G401 (cell line): ENCODE measurements around the gene NCAN. TPM values are rescaled to one million over a fixed set of nuclear protein-coding genes. Genes with fewer than 3 reads are reported as not detected.
"Not testable (repeated sequence)": the region's sequence is repeated elsewhere in the genome, so short reads cannot be mapped to it uniquely, and the experiment has no call there.

ENCODE experiments used
- DNase-seq: peaks from one replicate; pipeline ENCODE4 v3.0.0-alpha.2; 2015; ENCODE audit warnings: low spot score
- in situ Hi-C: cut with HindIII; loops from 2 replicates; pipeline ENCODE4 v1.10.0; 2016; ENCODE audit warnings: low sequenced_read_pairs, mixed read lengths
- total RNA-seq: library from RNA; depleted of rRNA; stranded (reverse); fragments of >200 nt; shearing (Covaris generic); gene quantifications from 2 replicates; pipeline ENCODE4 v1.2.3, GENCODE V29; 2014

NCAN gene
- total RNA-seq, 1 experiment from 2014 or later: 0.37 TPM

- not testable (repeated sequence) for DNase-seq
- in situ Hi-C loops: loop anchor here (10.0 kb wide), 1 partner anchor 59 kb away; the partner anchor contains the start of genes BORCS8 and RFXANK
Measured at GRCh38 chr19:19253409-19253808, 41.7 kb downstream of the NCAN start.

- no peak for DNase-seq
- in situ Hi-C loops: loop anchor here (10.0 kb wide), 1 partner anchor 62 kb away; the partner anchor contains the start of genes BORCS8 and RFXANK
Measured at GRCh38 chr19:19256072-19256969, 44.6 kb downstream of the NCAN start.

DNA sequence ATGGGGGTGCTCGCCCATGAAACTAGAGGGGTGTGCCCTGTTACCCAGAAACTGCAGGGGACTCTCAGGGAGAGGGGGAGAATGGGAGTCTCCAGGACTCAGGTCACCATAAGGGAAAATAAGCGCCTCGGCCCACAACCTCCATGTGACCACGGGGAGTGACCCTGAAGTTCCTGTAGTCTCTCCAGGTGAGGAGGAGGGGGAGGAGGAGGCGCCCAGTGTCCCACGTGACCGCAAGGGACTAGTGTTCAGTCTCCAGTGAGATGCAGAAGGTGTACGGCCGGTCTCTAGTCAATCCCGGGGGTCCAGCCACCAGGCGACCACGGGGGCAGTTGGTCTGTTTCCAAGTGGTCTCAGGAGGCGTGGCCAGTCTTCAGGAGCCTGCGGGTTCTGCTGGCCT, 45.4 kb downstream of the NCAN start:
- DNase-seq: no peak
- in situ Hi-C loops: loop anchor here (10.0 kb wide), 1 partner anchor 62 kb away; the partner anchor contains the start of genes BORCS8 and RFXANK

DNA sequence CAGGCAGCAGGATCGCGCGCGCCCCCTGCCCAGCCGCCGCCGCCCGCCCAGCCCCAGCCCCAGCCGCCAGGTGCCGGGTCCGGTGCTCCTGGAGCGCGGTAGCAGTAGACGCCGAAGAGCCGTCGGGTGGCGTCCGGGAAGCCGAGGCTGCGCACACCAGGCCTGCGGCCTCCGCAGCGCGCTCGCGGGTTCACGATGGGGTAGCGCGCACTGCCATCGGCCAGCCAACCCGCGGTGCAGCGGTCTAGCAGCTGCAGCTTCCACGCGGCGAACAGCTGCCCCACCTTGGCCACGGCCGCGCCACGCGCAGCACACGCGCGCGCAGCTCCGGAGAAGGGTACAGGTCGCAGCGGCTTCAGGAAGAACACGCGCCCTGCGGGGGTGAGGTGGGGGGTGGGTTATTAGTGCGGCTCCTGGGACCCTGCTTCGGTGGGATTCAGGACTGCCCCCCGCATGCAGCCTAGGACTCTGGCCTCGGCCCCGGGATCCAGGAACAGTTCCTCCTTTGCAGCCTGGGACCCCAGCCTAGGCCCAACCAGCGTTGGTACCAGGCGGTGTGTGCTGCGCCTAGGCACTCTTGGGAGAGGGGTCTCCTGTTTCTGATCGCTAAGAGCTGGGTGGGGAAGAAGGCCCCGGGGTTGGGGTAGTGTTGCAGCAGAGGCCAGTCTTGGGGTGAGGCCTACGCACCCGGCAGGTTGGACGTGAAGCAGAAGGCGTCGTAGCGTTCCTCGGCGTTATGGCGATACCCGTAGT, 46.3 kb downstream of the NCAN start:
- in situ Hi-C loops: loop anchor here (10.0 kb wide), 1 partner anchor 63 kb away; the partner anchor contains the start of genes BORCS8 and RFXANK
- no peak for DNase-seq

DNA sequence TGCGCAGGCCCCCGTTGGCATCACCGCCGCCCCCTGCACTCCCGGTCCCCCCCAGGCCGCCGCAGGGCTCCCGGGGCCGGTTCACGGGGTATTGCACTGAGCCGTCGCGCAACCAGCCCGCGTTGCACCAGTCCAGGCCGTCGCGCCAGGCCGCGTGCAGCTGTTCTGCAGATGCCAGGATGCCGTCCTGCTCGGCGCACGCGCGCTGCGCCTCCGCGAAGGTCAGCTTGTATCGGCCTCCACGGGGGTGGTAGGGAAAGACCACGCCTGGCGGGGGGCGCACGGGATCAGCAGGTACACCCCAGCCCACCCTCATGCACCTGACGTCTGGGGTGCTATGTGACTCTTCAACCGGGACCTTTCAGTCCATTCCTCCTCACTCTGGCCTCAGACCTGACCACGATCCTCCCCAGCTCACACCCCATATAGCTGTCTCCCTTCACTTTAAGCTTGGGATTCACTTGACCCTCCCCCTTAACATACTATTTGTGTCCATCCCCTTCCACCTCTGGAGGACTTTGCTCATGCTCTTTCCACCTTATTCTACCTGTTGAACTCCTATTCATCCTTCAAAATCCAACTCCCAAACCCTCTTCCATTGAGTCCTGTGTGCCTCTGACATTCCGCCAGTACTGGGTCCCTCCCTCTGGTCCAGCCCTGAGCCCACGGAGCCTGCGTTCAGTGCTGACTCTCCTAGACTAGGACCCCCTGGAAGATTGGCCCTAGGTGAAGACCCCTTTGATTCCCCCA, 47.0 kb downstream of the NCAN start:
- no peak for DNase-seq
- in situ Hi-C loops: loop anchor here (10.0 kb wide), 1 partner anchor 64 kb away; the partner anchor contains the start of genes BORCS8 and RFXANK

DNA sequence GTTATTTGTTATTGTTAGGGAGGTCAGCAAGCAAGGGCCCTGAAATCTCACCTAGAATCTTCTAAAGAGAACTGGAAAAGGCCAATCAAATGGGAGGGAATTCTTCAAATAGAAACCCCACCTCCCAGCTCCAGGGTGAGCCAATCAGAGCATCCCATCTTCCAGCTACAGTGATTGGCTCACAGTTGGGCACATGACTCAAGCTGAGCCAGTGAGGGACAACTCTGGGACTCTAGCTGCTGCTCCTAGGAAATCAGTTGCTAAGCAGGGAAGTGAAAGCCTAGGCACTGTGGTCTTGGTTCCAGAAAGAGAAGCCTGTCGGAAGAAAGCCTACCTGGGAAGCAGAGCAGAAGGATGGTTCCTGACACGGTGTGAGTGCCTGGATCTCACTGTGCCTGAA, 48.0 kb downstream of the NCAN start:
- peak; percentile 60 for DNase-seq
- in situ Hi-C loops: loop anchor here (10.0 kb wide), 1 partner anchor 65 kb away; the partner anchor contains the start of genes BORCS8 and RFXANK

DNA sequence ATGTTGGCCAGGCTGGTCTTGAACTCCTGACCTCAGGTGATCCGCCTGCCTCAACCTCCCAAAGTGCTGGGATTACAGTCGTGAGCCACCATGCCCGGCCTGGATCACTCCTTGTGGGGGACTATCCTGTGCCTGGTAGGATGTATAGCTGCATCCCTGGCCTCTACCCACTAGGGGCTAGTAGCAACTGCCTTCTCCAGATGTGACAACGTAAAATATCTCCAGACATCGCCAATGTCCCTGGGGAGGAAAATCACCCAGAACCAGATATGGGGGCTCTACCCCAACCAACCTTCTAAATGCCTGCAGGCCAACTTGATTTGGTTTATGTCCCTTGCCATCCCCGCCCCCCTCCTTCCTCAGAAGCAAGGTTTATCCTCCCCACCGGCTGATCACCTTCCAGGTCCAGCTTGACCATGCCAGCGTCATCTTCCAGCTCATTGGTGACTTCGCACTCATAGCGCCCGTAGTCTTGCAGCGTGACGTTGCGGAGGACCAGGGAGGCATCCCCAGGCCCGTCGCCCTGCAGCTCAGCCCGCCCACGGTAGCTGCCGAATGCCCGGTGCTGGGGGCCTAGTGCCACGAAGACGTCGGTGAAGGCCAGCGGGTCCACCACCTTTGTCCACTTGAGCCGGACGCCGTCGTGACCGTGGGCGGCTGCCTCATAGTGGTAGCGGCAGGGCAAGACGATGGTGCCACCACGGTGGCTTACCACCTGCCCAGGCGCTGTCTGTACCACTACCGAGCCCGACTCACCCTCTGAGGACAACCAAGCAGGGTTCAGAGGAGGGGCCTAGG, 48.9 kb downstream of the NCAN start:
- in situ Hi-C loops: no loop called here
- DNase-seq: no peak

- in situ Hi-C loops: no loop called here
- peak; percentile 44 for DNase-seq
Measured at GRCh38 chr19:19261350-19262189, 49.8 kb downstream of the NCAN start.

GRCh38 chr19:19262190-19263057, 50.7 kb downstream of the NCAN start:
- no peak for DNase-seq
- in situ Hi-C loops: no loop called here

DNA sequence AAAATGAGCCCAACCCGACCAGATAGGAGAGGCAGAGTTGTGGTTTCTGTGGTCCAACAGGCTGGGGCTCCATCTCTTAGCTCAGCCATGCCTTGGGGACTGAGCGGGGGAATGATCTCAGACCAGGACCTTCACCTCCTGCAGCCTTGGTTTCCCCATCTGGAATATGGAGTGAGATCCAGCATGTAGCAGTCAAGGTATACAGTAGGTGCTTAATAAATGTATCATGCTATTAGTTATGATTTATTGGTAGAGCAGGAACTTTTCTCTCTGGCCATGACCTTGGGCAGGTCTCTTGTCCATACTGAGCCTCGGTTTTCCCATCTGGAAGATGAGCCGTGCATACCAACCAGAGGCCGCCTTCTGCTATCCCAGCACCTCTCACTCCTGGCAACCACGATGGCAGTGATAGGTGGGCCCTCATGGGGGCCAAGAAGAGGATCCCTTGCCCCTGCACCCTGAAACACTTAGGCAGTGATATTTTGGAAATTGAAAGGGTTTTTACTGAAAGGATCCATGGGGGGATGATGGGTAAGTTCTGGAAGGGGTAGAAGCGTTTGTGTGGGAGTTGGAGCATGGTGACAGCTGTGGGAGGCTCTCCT, 52.2 kb downstream of the NCAN start:
- in situ Hi-C loops: no loop called here
- no peak for DNase-seq

- in situ Hi-C loops: no loop called here
- no peak for DNase-seq
Measured at GRCh38 chr19:19267305-19267704, 55.5 kb downstream of the NCAN start.

DNA sequence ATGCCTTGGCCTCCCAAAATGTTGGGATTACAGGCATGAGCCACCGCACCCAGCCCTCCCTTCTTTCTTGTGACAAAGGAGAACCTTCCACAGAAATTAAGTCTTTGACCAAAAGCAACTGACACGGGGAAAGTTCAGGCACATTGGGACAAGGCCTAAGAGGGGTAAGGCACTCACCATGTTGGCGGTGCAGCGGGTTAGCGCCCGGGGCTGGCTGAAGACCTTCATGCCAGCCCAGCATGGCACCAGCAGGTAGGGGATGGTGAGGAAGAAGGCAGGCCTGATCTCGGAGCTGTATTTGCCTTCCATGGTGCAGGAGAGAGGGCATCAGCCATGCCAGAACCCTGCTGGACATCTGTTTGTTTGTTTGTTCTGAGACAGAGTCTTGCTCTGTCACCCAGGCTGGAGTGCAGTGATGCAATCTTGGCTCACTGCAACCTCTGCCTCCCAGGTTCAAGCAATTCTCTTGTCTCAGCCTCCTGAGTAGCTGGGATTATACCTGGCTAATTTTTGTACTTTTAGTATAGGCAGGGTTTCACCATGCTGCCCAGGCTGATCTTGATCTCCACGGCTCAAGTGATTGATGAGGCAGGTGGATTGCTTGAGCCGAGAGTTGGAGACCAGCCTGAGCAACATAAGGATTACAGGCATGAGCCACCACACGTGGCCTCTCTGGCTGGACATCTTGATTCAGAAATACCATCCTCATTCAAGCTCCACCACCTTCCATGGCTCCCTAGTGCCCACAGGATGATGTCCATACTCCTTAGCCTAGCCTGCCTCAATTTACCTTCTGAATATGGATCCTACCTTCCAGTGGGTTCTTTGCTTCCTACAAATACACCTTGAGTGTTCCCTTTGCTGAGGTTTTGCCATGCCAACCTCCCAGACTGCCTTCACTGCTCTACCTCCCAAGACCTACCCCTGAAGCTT, 57.0 kb downstream of the NCAN start:
- in situ Hi-C loops: no loop called here
- DNase-seq: no peak

DNA sequence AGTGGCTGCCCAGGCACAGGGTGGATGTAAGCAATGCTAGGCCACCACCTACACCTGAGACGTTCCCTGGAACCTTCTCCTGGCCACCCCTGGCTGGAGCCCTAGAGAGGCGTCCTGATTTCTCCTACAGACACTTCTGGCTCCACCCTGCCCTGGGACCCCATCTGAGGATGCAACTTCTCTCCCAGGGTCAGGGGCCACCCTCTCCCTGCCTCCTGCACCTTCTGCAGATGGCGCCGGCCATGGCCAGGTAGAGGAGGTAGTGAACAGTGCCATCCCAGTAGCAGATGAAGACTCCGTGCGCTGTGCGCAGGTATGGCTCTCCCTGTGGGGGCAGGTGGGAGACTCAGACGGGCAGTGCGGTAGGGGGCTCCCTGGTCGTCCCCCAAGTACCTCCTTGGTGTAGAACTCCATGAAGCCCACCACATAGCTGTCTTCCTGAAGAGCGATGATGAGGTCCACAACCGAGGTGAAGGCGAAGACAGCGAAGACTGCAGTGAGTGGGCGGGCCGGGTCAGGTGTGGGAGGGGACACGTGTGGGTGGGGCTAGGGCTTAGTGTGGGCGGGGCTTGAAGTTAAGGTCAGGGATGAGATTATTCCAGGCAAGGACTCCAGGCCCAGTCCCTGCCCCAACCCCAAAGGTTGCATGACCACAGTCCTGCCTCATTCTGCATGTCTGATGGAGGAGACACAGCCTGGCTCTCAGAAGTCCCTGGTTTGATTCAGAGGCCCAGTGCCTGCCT, 58.4 kb downstream of the NCAN start:
- DNase-seq: no peak
- in situ Hi-C loops: no loop called here

GRCh38 chr19:19270749-19271571, 59.2 kb downstream of the NCAN start:
- no peak for DNase-seq
- in situ Hi-C loops: no loop called here
